ENCODE measurements around the gene DYNC1LI1.

Gene DYNC1LI1

GRCh38 chr3:32570421-32571191 is at the start of gene DYNC1LI1:
TSS of gene DYNC1LI1 (minus strand) at chr3:32570858. CDS start at chr3:32570770, 88 bp downstream.
- DNase-seq = peak; percentile 97

- no peak for DNase-seq
Observed at GRCh38 chr3:32619395-32619794, 48.7 kb upstream of the DYNC1LI1 start.

GRCh38 chr3:32616267-32616962 is 45.8 kb upstream of the DYNC1LI1 start:
- no peak for DNase-seq

- no peak for DNase-seq
Observed at GRCh38 chr3:32614956-32615355, 44.3 kb upstream of the DYNC1LI1 start.

- DNase-seq = no peak
Observed at GRCh38 chr3:32613183-32613582, 42.5 kb upstream of the DYNC1LI1 start.

GRCh38 chr3:32612547-32612946 is 41.9 kb upstream of the DYNC1LI1 start:
- DNase-seq = no peak

GRCh38 chr3:32607522-32607921 is 36.9 kb upstream of the DYNC1LI1 start:
- DNase-seq = no peak

GRCh38 chr3:32606960-32607359 is 36.3 kb upstream of the DYNC1LI1 start:
- no peak for DNase-seq

- DNase-seq = no peak
Observed at GRCh38 chr3:32606277-32606676, 35.6 kb upstream of the DYNC1LI1 start.

GRCh38 chr3:32603064-32603463 is 32.4 kb upstream of the DYNC1LI1 start:
- DNase-seq = no peak

GRCh38 chr3:32602206-32602605 is 31.5 kb upstream of the DYNC1LI1 start:
- DNase-seq = no peak

GRCh38 chr3:32601722-32602121 is 31.1 kb upstream of the DYNC1LI1 start:
- DNase-seq = no peak

GRCh38 chr3:32597656-32598055 is 27.0 kb upstream of the DYNC1LI1 start:
- DNase-seq = no peak

GRCh38 chr3:32596909-32597369 is 26.3 kb upstream of the DYNC1LI1 start:
- DNase-seq = no peak

- no peak for DNase-seq
Observed at GRCh38 chr3:32596282-32596908, 25.7 kb upstream of the DYNC1LI1 start.

GRCh38 chr3:32595323-32595722 is 24.7 kb upstream of the DYNC1LI1 start:
- DNase-seq = no peak

- no peak for DNase-seq
Observed at GRCh38 chr3:32593903-32594525, 23.4 kb upstream of the DYNC1LI1 start.

- DNase-seq = no peak
Observed at GRCh38 chr3:32592696-32593353, 22.2 kb upstream of the DYNC1LI1 start.

GRCh38 chr3:32592011-32592410 is 21.4 kb upstream of the DYNC1LI1 start:
- DNase-seq = no peak

GRCh38 chr3:32591186-32591585 is 20.5 kb upstream of the DYNC1LI1 start:
- no peak for DNase-seq

- DNase-seq = no peak
Observed at GRCh38 chr3:32586356-32586755, 15.7 kb upstream of the DYNC1LI1 start.

- no peak for DNase-seq
Observed at GRCh38 chr3:32584660-32585059, 14.0 kb upstream of the DYNC1LI1 start.

- no peak for DNase-seq
Observed at GRCh38 chr3:32583708-32584107, 13.1 kb upstream of the DYNC1LI1 start.

Data from stimulated activated CD4-positive, alpha-beta T cell treated with anti-CD3 and anti-CD28 coated beads, Interleukin-15, amount 100 ng/mL, for 24 hours (primary cell).